IMR-90 (cell line): ENCODE measurements around the gene SERPINB5. TPM values are rescaled to one million over a fixed set of nuclear protein-coding genes. Genes with fewer than 3 reads are reported as not detected.

Source experiments
- ATAC-seq: fragments of 200-7000 bp; cut with Tn5 transposase; 2 replicates; pipeline ENCODE4 v1.9.1; 2020; ENCODE audit warnings: low read depth, mild to moderate bottlenecking, moderate library complexity
- BruUV-seq: library from RNA; stranded (reverse); fragments of 400-500 nt; replicated peaks from 2 replicates; lab custom pipeline; 2021; lab: Mats Ljungman, UMichigan
- CTCF ChIA-PET: fragments of 300-600 bp; formaldehyde crosslinking; extraction: SDS; loops from one replicate; lab custom pipeline; 2021; ENCODE audit warnings: antibody characterized with exemption; lab: Yijun Ruan, JAX
- POLR2A ChIA-PET: fragments of 300-600 bp; sonication (Branson Sonifier 250); formaldehyde crosslinking; loops from one replicate; lab custom pipeline; 2022; ENCODE audit warnings: antibody characterized with exemption; ENCODE audit not compliant: unreplicated experiment; lab: Charles Lee
- DNase-seq: peaks from one replicate; pipeline ENCODE4 v3.0.0; 2013
- H2AFZ ChIP-seq: replicated peaks from 2 replicates; pipeline ENCODE3; 2013; ENCODE audit warnings: low read length, mild to moderate bottlenecking; ENCODE audit not compliant: poor library complexity
- H2AK5ac ChIP-seq: 2 replicates; pipeline ENCODE4 v1.6.1; 2013; ENCODE audit warnings: low read depth, low read length, inconsistent platforms
- H2AK9ac ChIP-seq: replicated peaks from 2 replicates; pipeline ENCODE3; 2013; ENCODE audit warnings: mild to moderate bottlenecking, low read depth, low read length, moderate library complexity; ENCODE audit not compliant: poor library complexity
- H2BK120ac ChIP-seq: 2 replicates; pipeline ENCODE4 v1.6.1; 2013; ENCODE audit warnings: low read depth, low read length, inconsistent platforms
- H2BK15ac ChIP-seq: 3 replicates; pipeline ENCODE4 v1.6.1; 2013; ENCODE audit warnings: low read depth, low read length, inconsistent platforms
- H2BK20ac ChIP-seq: 2 replicates; pipeline ENCODE4 v1.6.1; 2013; ENCODE audit warnings: low read depth, mild to moderate bottlenecking, inconsistent platforms, low read length, moderate library complexity
- H2BK5ac ChIP-seq: 2 replicates; pipeline ENCODE4 v1.6.1; 2013; ENCODE audit warnings: mild to moderate bottlenecking, low read depth, low read length, inconsistent platforms; ENCODE audit not compliant: poor library complexity, severe bottlenecking
- H3K14ac ChIP-seq: replicated peaks from 2 replicates; pipeline ENCODE4 v1.6.1; 2013; ENCODE audit warnings: low read depth, low read length, inconsistent platforms
- H3K18ac ChIP-seq: 2 replicates; pipeline ENCODE4 v1.6.1; 2013; ENCODE audit warnings: low read depth, low read length, control low read depth
- H3K23ac ChIP-seq: 2 replicates; pipeline ENCODE4 v1.6.1; 2013; ENCODE audit warnings: low read depth, low read length, inconsistent platforms
- H3K27ac ChIP-seq: 2 replicates; pipeline ENCODE4 v1.5.1; 2013; ENCODE audit warnings: mild to moderate bottlenecking, control low read depth, low read length; ENCODE audit not compliant: insufficient read depth
- H3K27me3 ChIP-seq: 2 replicates; pipeline ENCODE4 v1.6.1; 2013; ENCODE audit warnings: low read length; ENCODE audit not compliant: control insufficient read depth, insufficient read depth
- H3K36me3 ChIP-seq: 2 replicates; pipeline ENCODE4 v1.6.1; 2013; ENCODE audit warnings: low read length, mixed read lengths; ENCODE audit not compliant: control insufficient read depth, insufficient read depth
- H3K4ac ChIP-seq: 2 replicates; pipeline ENCODE4 v1.6.1; 2013; ENCODE audit warnings: low read depth, low read length, inconsistent platforms
- H3K4me1 ChIP-seq: 2 replicates; pipeline ENCODE4 v1.6.1; 2013; ENCODE audit warnings: low read length, mixed read lengths; ENCODE audit not compliant: control insufficient read depth, insufficient read depth
- H3K4me2 ChIP-seq: 2 replicates; pipeline ENCODE4 v1.6.1; 2013; ENCODE audit warnings: low read depth, mild to moderate bottlenecking, control low read depth, low read length, moderate library complexity
- H3K4me3 ChIP-seq: 2 replicates; pipeline ENCODE4 v1.5.1; 2013; ENCODE audit warnings: low read depth, mild to moderate bottlenecking, control low read depth, low read length, moderate library complexity; ENCODE audit not compliant: insufficient read depth
- H3K56ac ChIP-seq: 2 replicates; pipeline ENCODE4 v1.6.1; 2013; ENCODE audit warnings: low read length, inconsistent platforms; ENCODE audit not compliant: insufficient read depth; ENCODE audit errors: extremely low read depth
- H3K79me1 ChIP-seq, 2 experiments: 2 replicates each; pipeline ENCODE4 v1.6.1; 2013; ENCODE audit warnings: low read length in 2 of 2, inconsistent platforms in 1 of 2, low read depth in 1 of 2
- H3K9ac ChIP-seq: 2 replicates; pipeline ENCODE4 v1.6.1; 2013; ENCODE audit warnings: low read depth, low read length, control low read depth
- H3K9me1 ChIP-seq: 2 replicates; pipeline ENCODE4 v1.6.1; 2013; ENCODE audit warnings: low read length, inconsistent platforms; ENCODE audit not compliant: insufficient read depth
- H3K9me3 ChIP-seq: 2 replicates; pipeline ENCODE4 v1.6.1; 2013; ENCODE audit warnings: low read length; ENCODE audit not compliant: control insufficient read depth, insufficient read depth
- H4K20me1 ChIP-seq: 2 replicates; pipeline ENCODE4 v1.6.1; 2013; ENCODE audit warnings: low read length, inconsistent platforms; ENCODE audit not compliant: insufficient read depth
- H4K5ac ChIP-seq: 2 replicates; pipeline ENCODE4 v1.6.1; 2013; ENCODE audit warnings: mild to moderate bottlenecking, low read depth, low read length, control low read depth
- H4K8ac ChIP-seq, 2 experiments: 2 replicates each; pipeline ENCODE4 v1.6.1; 2013; ENCODE audit warnings: low read depth in 2 of 2, low read length in 2 of 2, control low read depth in 1 of 2, inconsistent platforms in 1 of 2
- H4K91ac ChIP-seq: 2 replicates; pipeline ENCODE4 v1.6.1; 2013; ENCODE audit warnings: low read depth, low read length, inconsistent platforms; ENCODE audit not compliant: insufficient read depth
- BHLHE40 ChIP-seq: fragments of 150-350 bp; IDR thresholded peaks from 2 replicates; pipeline ENCODE4 v1.6.1; 2016; ENCODE audit warnings: mild to moderate bottlenecking, low read depth, low read length
- CEBPB ChIP-seq: IDR thresholded peaks from 2 replicates; pipeline ENCODE4 v1.6.1; 2012; ENCODE audit warnings: low read depth, low read length, improper control_type of control experiment
- CHD1 ChIP-seq: IDR thresholded peaks from 2 replicates; pipeline ENCODE4 v1.6.1; 2012; ENCODE audit warnings: low read depth, low read length, improper control_type of control experiment
- FOS ChIP-seq: fragments of 150-350 bp; IDR thresholded peaks from 2 replicates; pipeline ENCODE4 v1.6.1; 2016; ENCODE audit warnings: low read depth, low read length
- MAFK ChIP-seq: IDR thresholded peaks from 2 replicates; pipeline ENCODE4 v1.6.1; 2012; ENCODE audit warnings: low read depth, low read length, improper control_type of control experiment
- MAZ ChIP-seq: IDR thresholded peaks from 2 replicates; pipeline ENCODE4 v1.6.1; 2012; ENCODE audit warnings: low read depth, mild to moderate bottlenecking, low read length, improper control_type of control experiment, moderate library complexity, borderline replicate concordance
- MXI1 ChIP-seq: IDR thresholded peaks from 2 replicates; pipeline ENCODE4 v1.6.1; 2012; ENCODE audit warnings: low read depth, mild to moderate bottlenecking, low read length, moderate library complexity, borderline replicate concordance
- NFE2L2 ChIP-seq: fragments of 150-350 bp; IDR thresholded peaks from 2 replicates; pipeline ENCODE4 v1.6.1; 2016; ENCODE audit warnings: low read depth, mild to moderate bottlenecking, low read length
- POLR2A ChIP-seq: IDR thresholded peaks from 2 replicates; pipeline ENCODE4 v1.6.1; 2012; ENCODE audit warnings: mild to moderate bottlenecking, low read depth, low read length
- RAD21 ChIP-seq: IDR thresholded peaks from 2 replicates; pipeline ENCODE4 v1.6.1; 2012; ENCODE audit warnings: low read length, improper control_type of control experiment
- RCOR1 ChIP-seq: IDR thresholded peaks from 2 replicates; pipeline ENCODE4 v1.6.1; 2012; ENCODE audit warnings: mild to moderate bottlenecking, low read length, improper control_type of control experiment; ENCODE audit not compliant: insufficient replicate concordance
- RFX5 ChIP-seq: IDR thresholded peaks from 2 replicates; pipeline ENCODE4 v1.8.0; 2012; ENCODE audit warnings: low read depth, mild to moderate bottlenecking, low read length, moderate library complexity
- SMC3 ChIP-seq: fragments of 150-350 bp; IDR thresholded peaks from 2 replicates; pipeline ENCODE4 v1.6.1; 2016; ENCODE audit warnings: low read depth, mild to moderate bottlenecking, antibody characterized with exemption, low read length, moderate library complexity
- WGBS, 2 experiments: methylation state at CpG; one replicate each; pipeline versions ENCODE4 v1.1.5 to v1.1.7; 2013; ENCODE audit warnings: missing lambda C conversion rate in 2 of 2; ENCODE audit not compliant: insufficient read length in 1 of 2; ENCODE audit errors: extremely low coverage in 2 of 2; 5-methylcytosine and 5-hydroxymethylcytosine counted together
- dilution Hi-C: fragments of 300-500 bp; cut with HindIII; formaldehyde crosslinking; loops from one replicate; pipeline ENCODE4 v1.14.3; 2018; ENCODE audit warnings: low sequenced_read_pairs; ENCODE audit not compliant: unreplicated experiment
- in situ Hi-C: fragments of 300-500 bp; cut with MboI; formaldehyde crosslinking; loops from 3 replicates; pipeline ENCODE4 v1.14.3; 2019; ENCODE audit warnings: low sequenced_read_pairs, inconsistent platforms, mixed read lengths
- intact Hi-C: fragments of 100-400 bp; cut with micrococcal nuclease; formaldehyde crosslinking; loops from 2 replicates; pipeline ENCODE4 v1.10.0; 2022
- polyA plus RNA-seq, 3 experiments: library from polyadenylated mRNA; depleted of rRNA; stranded (reverse); fragments of >200 nt; gene quantifications; 2 replicates each; pipeline ENCODE4 v1.2.3, GENCODE V29; 2012; ENCODE audit warnings: low replicate concordance in 1 of 3
- total RNA-seq: library from RNA; depleted of rRNA; stranded (reverse); fragments of >200 nt; gene quantifications from 2 replicates; pipeline ENCODE4 v1.2.3, GENCODE V29; 2012
- TF ChIP-seq, protein P1 (sequence below): fragments of 150-350 bp; IDR thresholded peaks from 2 replicates; pipeline ENCODE4 v1.6.1; 2016; ENCODE audit warnings: low read depth, mild to moderate bottlenecking, low read length, moderate library complexity, borderline replicate concordance
- TF ChIP-seq, protein P2 (sequence below): fragments of 150-350 bp; IDR thresholded peaks from 2 replicates; pipeline ENCODE4 v1.6.1; 2017; ENCODE audit warnings: mild to moderate bottlenecking, antibody characterized with exemption, low read length, low read depth
- TF ChIP-seq, protein P3 (sequence below): conservative IDR thresholded peaks from 2 replicates; pipeline ENCODE4 v1.5.1; 2012; ENCODE audit warnings: mild to moderate bottlenecking, low read depth, low read length, improper control_type of control experiment

Gene SERPINB5
- total and polyA plus RNA-seq, 2 of the 4 experiments (the other 2 are of a cell fraction), result not detected

DNA sequence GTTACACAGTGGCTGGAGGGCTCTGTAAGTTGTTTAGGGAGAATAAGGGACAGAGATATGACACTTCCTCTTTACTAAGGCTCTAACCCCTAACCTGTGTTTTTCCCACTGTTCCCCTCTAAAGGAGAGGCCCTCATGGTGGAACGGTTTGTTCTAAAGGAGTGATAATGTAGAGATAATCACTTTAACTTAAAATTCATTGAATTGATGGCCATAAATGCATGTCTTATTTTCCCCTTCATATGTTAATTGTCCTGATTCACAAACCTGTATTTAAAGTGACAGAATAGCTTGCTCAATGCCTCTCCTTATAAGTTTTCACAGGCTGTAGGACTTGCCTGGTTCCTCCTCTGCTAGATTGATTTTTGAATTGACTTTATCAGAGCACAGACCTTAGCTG, 65.3 kb downstream of the SERPINB5 start, which contains the start of gene SERPINB12:
SERPINB12 (plus strand) TSS at position 301 of the 400 bp plus-strand sequence. CDS start 13,791 bp downstream, outside the sequence.
- no peak within 1 kb of the TSS for H3K4ac ChIP-seq
- no peak for ATAC-seq
- TF ChIP-seq RCOR1 (no peak), MXI1 (no peak), RFX5 (no peak), NFE2L2 (no peak), POLR2A (no peak), CEBPB (no peak), FOS (no peak), SMC3 (no peak), BHLHE40 (no peak), MAZ (no peak), RAD21 (no peak), MAFK (no peak), CHD1 (no peak)
- TF ChIP-seq, protein P1, sequence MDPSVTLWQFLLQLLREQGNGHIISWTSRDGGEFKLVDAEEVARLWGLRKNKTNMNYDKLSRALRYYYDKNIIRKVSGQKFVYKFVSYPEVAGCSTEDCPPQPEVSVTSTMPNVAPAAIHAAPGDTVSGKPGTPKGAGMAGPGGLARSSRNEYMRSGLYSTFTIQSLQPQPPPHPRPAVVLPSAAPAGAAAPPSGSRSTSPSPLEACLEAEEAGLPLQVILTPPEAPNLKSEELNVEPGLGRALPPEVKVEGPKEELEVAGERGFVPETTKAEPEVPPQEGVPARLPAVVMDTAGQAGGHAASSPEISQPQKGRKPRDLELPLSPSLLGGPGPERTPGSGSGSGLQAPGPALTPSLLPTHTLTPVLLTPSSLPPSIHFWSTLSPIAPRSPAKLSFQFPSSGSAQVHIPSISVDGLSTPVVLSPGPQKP, result no peak
- TF ChIP-seq, protein P2, sequence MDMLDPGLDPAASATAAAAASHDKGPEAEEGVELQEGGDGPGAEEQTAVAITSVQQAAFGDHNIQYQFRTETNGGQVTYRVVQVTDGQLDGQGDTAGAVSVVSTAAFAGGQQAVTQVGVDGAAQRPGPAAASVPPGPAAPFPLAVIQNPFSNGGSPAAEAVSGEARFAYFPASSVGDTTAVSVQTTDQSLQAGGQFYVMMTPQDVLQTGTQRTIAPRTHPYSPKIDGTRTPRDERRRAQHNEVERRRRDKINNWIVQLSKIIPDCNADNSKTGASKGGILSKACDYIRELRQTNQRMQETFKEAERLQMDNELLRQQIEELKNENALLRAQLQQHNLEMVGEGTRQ, result no peak
- TF ChIP-seq, protein P3, sequence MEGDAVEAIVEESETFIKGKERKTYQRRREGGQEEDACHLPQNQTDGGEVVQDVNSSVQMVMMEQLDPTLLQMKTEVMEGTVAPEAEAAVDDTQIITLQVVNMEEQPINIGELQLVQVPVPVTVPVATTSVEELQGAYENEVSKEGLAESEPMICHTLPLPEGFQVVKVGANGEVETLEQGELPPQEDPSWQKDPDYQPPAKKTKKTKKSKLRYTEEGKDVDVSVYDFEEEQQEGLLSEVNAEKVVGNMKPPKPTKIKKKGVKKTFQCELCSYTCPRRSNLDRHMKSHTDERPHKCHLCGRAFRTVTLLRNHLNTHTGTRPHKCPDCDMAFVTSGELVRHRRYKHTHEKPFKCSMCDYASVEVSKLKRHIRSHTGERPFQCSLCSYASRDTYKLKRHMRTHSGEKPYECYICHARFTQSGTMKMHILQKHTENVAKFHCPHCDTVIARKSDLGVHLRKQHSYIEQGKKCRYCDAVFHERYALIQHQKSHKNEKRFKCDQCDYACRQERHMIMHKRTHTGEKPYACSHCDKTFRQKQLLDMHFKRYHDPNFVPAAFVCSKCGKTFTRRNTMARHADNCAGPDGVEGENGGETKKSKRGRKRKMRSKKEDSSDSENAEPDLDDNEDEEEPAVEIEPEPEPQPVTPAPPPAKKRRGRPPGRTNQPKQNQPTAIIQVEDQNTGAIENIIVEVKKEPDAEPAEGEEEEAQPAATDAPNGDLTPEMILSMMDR, result no peak
- H3K4me1 ChIP-seq, result no peaks in the 10 kb centered on the region
- no peak within 1 kb of the TSS for H3K18ac ChIP-seq
- H2AFZ ChIP-seq, result no peak within 1 kb of the TSS
- H3K4me2 ChIP-seq, result no peak within 1 kb of the TSS
- no peak within 1 kb of the TSS for H4K8ac ChIP-seq
- peaks cover 2% of the 10 kb centered on the region; the same call in 1 of the 2 replicates for H3K27me3 ChIP-seq
- no peak within 1 kb of the TSS for H3K23ac ChIP-seq
- H3K79me1 ChIP-seq, result no peaks in the 10 kb centered on the region
- CTCF ChIA-PET, result interaction anchor here (0.7 kb wide), 1 partner anchor 849 kb away, joined by 3 read pairs; no protein-coding TSS in a partner anchor
- no peak within 1 kb of the TSS for H4K5ac ChIP-seq
- in situ Hi-C loops, result no loop called here
- H2BK5ac ChIP-seq, result no peak within 1 kb of the TSS
- H3K27ac ChIP-seq, result no peak within 1 kb of the TSS
- H3K56ac ChIP-seq, result no peak within 1 kb of the TSS
- H2BK120ac ChIP-seq, result no peak within 1 kb of the TSS
- H4K91ac ChIP-seq, result no peak within 1 kb of the TSS
- POLR2A ChIA-PET, result no interaction called here
- no peaks in the 10 kb centered on the region for H3K9me1 ChIP-seq
- H4K20me1 ChIP-seq, result no peaks in the 10 kb centered on the region
- intact Hi-C loops, result no loop called here
- no peak within 1 kb of the TSS for H3K14ac ChIP-seq
- H2AK9ac ChIP-seq, result no peak within 1 kb of the TSS
- no peak for DNase-seq
- H2BK20ac ChIP-seq, result no peak within 1 kb of the TSS
- H3K9me3 ChIP-seq, result peaks cover under 1% of the 10 kb centered on the region; the same call in 1 of the 2 replicates
- BruUV-seq, result no TSS peak
- no CpG with 5 or more reads among the region's 1 CpG for WGBS, 2 experiments
- H3K36me3 ChIP-seq, result no peaks in the 10 kb centered on the region
- no peak within 1 kb of the TSS for H2AK5ac ChIP-seq
- no peak within 1 kb of the TSS for H3K4me3 ChIP-seq
- H3K9ac ChIP-seq, result no peak within 1 kb of the TSS
- no peak within 1 kb of the TSS for H2BK15ac ChIP-seq
- dilution Hi-C loops, result no loop called here
